HG03025 (cell line): ENCODE data around the gene PHF2.

ENCODE experiments used
- ATAC-seq: cut with Tn5 transposase; IDR thresholded peaks from one replicate; pipeline ENCODE4 v1.9.1; 2021; ENCODE audit warnings: mild to moderate bottlenecking, moderate library complexity; ENCODE audit not compliant: unreplicated experiment, low FRiP score

PHF2 gene

GRCh38 chr9:93648181-93648580 lies 71.8 kb downstream of the PHF2 start:
- no peak for ATAC-seq

- no peak for ATAC-seq
Measured at GRCh38 chr9:93648836-93649235, 72.5 kb downstream of the PHF2 start.

- ATAC-seq: no peak
Measured at GRCh38 chr9:93649610-93650261, 73.4 kb downstream of the PHF2 start.

GRCh38 chr9:93650448-93650847 lies 74.1 kb downstream of the PHF2 start:
- no peak for ATAC-seq

- ATAC-seq: no peak
Measured at GRCh38 chr9:93651521-93651950, 75.2 kb downstream of the PHF2 start.

GRCh38 chr9:93652604-93653592 lies 76.5 kb downstream of the PHF2 start:
- ATAC-seq: no peak

GRCh38 chr9:93653760-93654159 lies 77.4 kb downstream of the PHF2 start:
- no peak for ATAC-seq

- ATAC-seq: no peak
Measured at GRCh38 chr9:93654351-93654961, 78.1 kb downstream of the PHF2 start.

- no peak for ATAC-seq
Measured at GRCh38 chr9:93655621-93656425, 79.4 kb downstream of the PHF2 start.

- no peak for ATAC-seq
Measured at GRCh38 chr9:93656426-93657239, 80.2 kb downstream of the PHF2 start.

- no peak for ATAC-seq
Measured at GRCh38 chr9:93657331-93658111, 81.1 kb downstream of the PHF2 start.

- ATAC-seq: no peak
Measured at GRCh38 chr9:93658184-93658925, 82.0 kb downstream of the PHF2 start.

GRCh38 chr9:93659044-93659836 lies 82.9 kb downstream of the PHF2 start:
- no peak for ATAC-seq

- no peak for ATAC-seq
Measured at GRCh38 chr9:93659837-93660177, 83.4 kb downstream of the PHF2 start.

- no peak for ATAC-seq
Measured at GRCh38 chr9:93660352-93661046, 84.1 kb downstream of the PHF2 start.

GRCh38 chr9:93661591-93661990 lies 85.2 kb downstream of the PHF2 start:
- ATAC-seq: no peak
